Esophagus squamous epithelium (tissue), 4 donors: Measurements from ENCODE around the gene FBXW11.

Experiments
- POLR2A ChIP-seq, 4 donors: fragments of 450-650 bp; IDR thresholded peaks; one replicate each; pipeline ENCODE4 v1.6.1; 2017; ENCODE audit warnings: antibody characterized with exemption in 4 of 4, mild to moderate bottlenecking in 4 of 4, moderate library complexity in 3 of 4
- TF ChIP-seq, protein P1 (sequence below), 6 experiments: fragments of 450-650 bp in 4 of 6; fragments of 200-600 bp in 2 of 6; sonication (generic) in 2 of 6; IDR thresholded peaks; one replicate each; pipeline ENCODE4 v1.5.1; 2016 to 2019; ENCODE audit warnings: antibody characterized with exemption in 6 of 6, mild to moderate bottlenecking in 4 of 6, moderate library complexity in 4 of 6

DNA sequence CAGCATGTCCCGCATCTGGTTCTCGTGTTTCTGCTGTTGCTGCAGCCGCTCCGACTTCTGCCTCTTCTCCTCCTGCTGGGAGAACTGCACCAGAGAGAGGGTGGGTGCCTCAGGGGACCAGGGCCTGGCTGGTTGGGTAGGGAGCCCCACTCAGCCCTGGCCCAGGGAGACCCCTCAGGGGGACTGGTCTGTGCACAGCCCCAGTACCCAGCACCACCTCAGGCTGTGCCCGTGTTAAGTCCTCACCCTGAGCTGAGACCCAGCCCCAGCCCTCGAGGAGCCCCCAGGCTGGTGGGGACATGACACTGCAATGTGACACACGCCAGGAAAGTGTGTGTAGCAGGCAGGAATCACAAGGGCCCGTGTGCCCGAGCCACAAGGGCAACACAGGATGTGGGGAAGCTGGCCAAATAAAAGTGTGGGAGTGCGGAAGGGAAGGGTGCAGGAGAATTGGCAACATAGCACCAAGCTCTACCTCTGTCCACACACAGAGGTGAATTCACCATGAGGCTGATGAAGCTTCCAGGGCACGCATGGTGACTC, 48.2 kb upstream of the FBXW11 start:
- TF ChIP-seq, protein P1, sequence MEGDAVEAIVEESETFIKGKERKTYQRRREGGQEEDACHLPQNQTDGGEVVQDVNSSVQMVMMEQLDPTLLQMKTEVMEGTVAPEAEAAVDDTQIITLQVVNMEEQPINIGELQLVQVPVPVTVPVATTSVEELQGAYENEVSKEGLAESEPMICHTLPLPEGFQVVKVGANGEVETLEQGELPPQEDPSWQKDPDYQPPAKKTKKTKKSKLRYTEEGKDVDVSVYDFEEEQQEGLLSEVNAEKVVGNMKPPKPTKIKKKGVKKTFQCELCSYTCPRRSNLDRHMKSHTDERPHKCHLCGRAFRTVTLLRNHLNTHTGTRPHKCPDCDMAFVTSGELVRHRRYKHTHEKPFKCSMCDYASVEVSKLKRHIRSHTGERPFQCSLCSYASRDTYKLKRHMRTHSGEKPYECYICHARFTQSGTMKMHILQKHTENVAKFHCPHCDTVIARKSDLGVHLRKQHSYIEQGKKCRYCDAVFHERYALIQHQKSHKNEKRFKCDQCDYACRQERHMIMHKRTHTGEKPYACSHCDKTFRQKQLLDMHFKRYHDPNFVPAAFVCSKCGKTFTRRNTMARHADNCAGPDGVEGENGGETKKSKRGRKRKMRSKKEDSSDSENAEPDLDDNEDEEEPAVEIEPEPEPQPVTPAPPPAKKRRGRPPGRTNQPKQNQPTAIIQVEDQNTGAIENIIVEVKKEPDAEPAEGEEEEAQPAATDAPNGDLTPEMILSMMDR (IDR thresholded peaks at IDR 0.05), result no peak
- no peak for TF ChIP-seq POLR2A (IDR thresholded peaks at IDR 0.05)
